Measurements from ENCODE around the gene MOGAT2.

Gene MOGAT2

GRCh38 chr11:75703695-75704237 lies 13.9 kb upstream of the MOGAT2 start:
- TF ChIP-seq POLR2A (IDR thresholded peaks at IDR 0.05; ENCODE audit: low read depth, low read length) = no peak
- no peak for DNase-seq (ENCODE audit: insufficient read length, low spot score)
- no peak for FAIRE-seq

GRCh38 chr11:75705541-75705940 lies 12.1 kb upstream of the MOGAT2 start:
- no peak for DNase-seq (ENCODE audit: insufficient read length, low spot score)
- TF ChIP-seq POLR2A (IDR thresholded peaks at IDR 0.05; ENCODE audit: low read depth, low read length) = no peak
- no peak for FAIRE-seq

GRCh38 chr11:75706260-75706729 lies 11.3 kb upstream of the MOGAT2 start:
- TF ChIP-seq POLR2A (IDR thresholded peaks at IDR 0.05; ENCODE audit: low read depth, low read length) = no peak
- peak; percentile 78 for DNase-seq (ENCODE audit: insufficient read length, low spot score)
- no peak for FAIRE-seq

- no peak for FAIRE-seq
- no peak for DNase-seq (ENCODE audit: insufficient read length, low spot score)
- no peak for TF ChIP-seq POLR2A (IDR thresholded peaks at IDR 0.05; ENCODE audit: low read depth, low read length)
Measured at GRCh38 chr11:75714211-75714610, 3.4 kb upstream of the MOGAT2 start.

GRCh38 chr11:75715688-75716087 lies 1.9 kb upstream of the MOGAT2 start:
- no peak for TF ChIP-seq POLR2A (IDR thresholded peaks at IDR 0.05; ENCODE audit: low read depth, low read length)
- no peak for FAIRE-seq
- DNase-seq (ENCODE audit: insufficient read length, low spot score) = no peak

GRCh38 chr11:75716659-75717058 lies 979 bp upstream of the MOGAT2 start:
- DNase-seq (ENCODE audit: insufficient read length, low spot score) = no peak
- TF ChIP-seq POLR2A (IDR thresholded peaks at IDR 0.05; ENCODE audit: low read depth, low read length) = no peak
- FAIRE-seq = no peak

GRCh38 chr11:75718419-75719339 lies 1.0 kb downstream of the MOGAT2 start:
- TF ChIP-seq POLR2A (IDR thresholded peaks at IDR 0.05; ENCODE audit: low read depth, low read length) = no peak
- DNase-seq (ENCODE audit: insufficient read length, low spot score) (no peak), FAIRE-seq (no peak)

GRCh38 chr11:75719340-75720239 lies 2.0 kb downstream of the MOGAT2 start:
- FAIRE-seq = no peak

GRCh38 chr11:75720639-75721038 lies 3.0 kb downstream of the MOGAT2 start:
- no peak for FAIRE-seq

More at GRCh38 chr11:75719340-75720239, 2.0 kb downstream of the MOGAT2 start:
- no peak for DNase-seq (ENCODE audit: insufficient read length, low spot score)
- no peak for TF ChIP-seq POLR2A (IDR thresholded peaks at IDR 0.05; ENCODE audit: low read depth, low read length)

GRCh38 chr11:75721852-75722668 lies 4.4 kb downstream of the MOGAT2 start:
- FAIRE-seq = no peak
- no peak for TF ChIP-seq POLR2A (IDR thresholded peaks at IDR 0.05; ENCODE audit: low read depth, low read length)
- DNase-seq (ENCODE audit: insufficient read length, low spot score) = no peak

More at GRCh38 chr11:75720639-75721038, 3.0 kb downstream of the MOGAT2 start:
- DNase-seq (ENCODE audit: insufficient read length, low spot score) = no peak
- no peak for TF ChIP-seq POLR2A (IDR thresholded peaks at IDR 0.05; ENCODE audit: low read depth, low read length)

GRCh38 chr11:75722669-75723042 lies 5.0 kb downstream of the MOGAT2 start:
- FAIRE-seq (no peak), DNase-seq (ENCODE audit: insufficient read length, low spot score) (no peak)
- TF ChIP-seq POLR2A (IDR thresholded peaks at IDR 0.05; ENCODE audit: low read depth, low read length) = no peak

- FAIRE-seq = no peak
- no peak for TF ChIP-seq POLR2A (IDR thresholded peaks at IDR 0.05; ENCODE audit: low read depth, low read length)
- DNase-seq (ENCODE audit: insufficient read length, low spot score) = no peak
Measured at GRCh38 chr11:75725547-75726320, 8.1 kb downstream of the MOGAT2 start.
